GM23338 (cell line): ENCODE data around the gene TFAP2B. TPM values are rescaled to one million over a fixed set of nuclear protein-coding genes. Genes with fewer than 3 reads are reported as not detected.

Source experiments
- ATAC-seq: fragments of 200-7000 bp; cut with Tn5 transposase; 3 replicates; pipeline ENCODE4 v1.9.1; 2020
- DNase-seq: peaks from one replicate; pipeline ENCODE4 v3.0.0-alpha.2; 2015; ENCODE audit warnings: low spot score
- H2AFZ ChIP-seq: fragments of 200-600 bp; sonication (generic); 2 replicates; pipeline ENCODE4 v1.8.0; 2016; ENCODE audit warnings: antibody characterized with exemption, mild to moderate bottlenecking, moderate library complexity
- H3F3A ChIP-seq: fragments of 200-600 bp; sonication (generic); replicated peaks from 2 replicates; pipeline ENCODE4 v1.8.0; 2017; ENCODE audit warnings: antibody characterized with exemption, mixed run types, low read depth
- H3K27ac ChIP-seq: fragments of 200-600 bp; sonication (generic); 2 replicates; pipeline ENCODE4 v1.6.1; 2016; ENCODE audit warnings: low read depth
- H3K27me3 ChIP-seq: fragments of 200-600 bp; sonication (generic); 2 replicates; pipeline ENCODE4 v1.8.0; 2016; ENCODE audit warnings: mild to moderate bottlenecking, mixed run types, moderate library complexity; ENCODE audit not compliant: insufficient read depth
- H3K36me3 ChIP-seq: fragments of 200-600 bp; sonication (generic); 2 replicates; pipeline ENCODE4 v1.8.0; 2016; ENCODE audit warnings: mild to moderate bottlenecking; ENCODE audit not compliant: insufficient read depth
- H3K4me1 ChIP-seq: fragments of 200-600 bp; sonication (generic); 2 replicates; pipeline ENCODE4 v1.8.0; 2016; ENCODE audit warnings: mild to moderate bottlenecking, moderate library complexity; ENCODE audit not compliant: insufficient read depth
- H3K4me2 ChIP-seq: fragments of 200-600 bp; sonication (generic); 2 replicates; pipeline ENCODE4 v1.7.1; 2017; ENCODE audit warnings: mixed run types
- H3K4me3 ChIP-seq: fragments of 200-600 bp; sonication (generic); 2 replicates; pipeline ENCODE4 v1.6.1; 2016; ENCODE audit warnings: mixed run types
- H3K79me2 ChIP-seq: fragments of 200-600 bp; sonication (generic); replicated peaks from 2 replicates; pipeline ENCODE4 v1.8.0; 2017; ENCODE audit warnings: mild to moderate bottlenecking; ENCODE audit not compliant: insufficient read depth
- H3K9me2 ChIP-seq: fragments of 200-600 bp; sonication (generic); 2 replicates; pipeline ENCODE4 v1.8.0; 2017; ENCODE audit not compliant: insufficient read depth
- H4K20me1 ChIP-seq: fragments of 200-600 bp; sonication (generic); replicated peaks from 2 replicates; pipeline ENCODE4 v1.8.0; 2017; ENCODE audit warnings: mild to moderate bottlenecking; ENCODE audit not compliant: insufficient read depth
- H3K27ac Mint-ChIP-seq: 2 replicates; pipeline ENCODE4 v1.8.0; 2020; ENCODE audit warnings: inconsistent platforms, mild to moderate bottlenecking, moderate library complexity, mixed read lengths
- H3K27me3 Mint-ChIP-seq: 3 replicates; pipeline ENCODE4 v1.8.0; 2022; ENCODE audit warnings: low read depth, mild to moderate bottlenecking, moderate library complexity, mixed read lengths, inconsistent platforms; ENCODE audit not compliant: insufficient read depth, poor library complexity
- H3K36me3 Mint-ChIP-seq: 3 replicates; pipeline ENCODE4 v1.8.0; 2021; ENCODE audit warnings: low read depth, mild to moderate bottlenecking, inconsistent platforms, moderate library complexity, mixed read lengths
- H3K4me1 Mint-ChIP-seq: 3 replicates; pipeline ENCODE4 v1.8.0; 2020; ENCODE audit warnings: mild to moderate bottlenecking, inconsistent platforms, mixed read lengths
- H3K4me3 Mint-ChIP-seq: 3 replicates; pipeline ENCODE4 v1.8.0; 2021; ENCODE audit warnings: moderate library complexity, mild to moderate bottlenecking, inconsistent platforms, mixed read lengths
- H3K9me3 Mint-ChIP-seq: 3 replicates; pipeline ENCODE4 v1.8.0; 2020; ENCODE audit warnings: moderate library complexity, mild to moderate bottlenecking, inconsistent platforms, mixed read lengths
- EZH2 ChIP-seq: fragments of 200-600 bp; sonication (generic); IDR thresholded peaks from one replicate; pipeline ENCODE4 v1.8.0; 2017; ENCODE audit warnings: antibody characterized with exemption, mild to moderate bottlenecking, low read depth; ENCODE audit not compliant: unreplicated experiment
- JUNB ChIP-seq: IDR thresholded peaks from one replicate; pipeline ENCODE4 v1.6.1; 2016; ENCODE audit warnings: antibody characterized with exemption; ENCODE audit not compliant: unreplicated experiment
- NANOG ChIP-seq: IDR thresholded peaks from 2 replicates; pipeline ENCODE4 v1.6.1; 2016; ENCODE audit warnings: antibody characterized with exemption, borderline replicate concordance
- polyA plus RNA-seq: library from polyadenylated mRNA; unstranded; fragments of >200 nt; fragmentation: Nextera tagmentation; extraction: Ambion mirVana; gene quantifications from 2 replicates; pipeline ENCODE4 v1.2.1, GENCODE V29; 2016
- total RNA-seq: library from RNA; depleted of rRNA; stranded (reverse); fragments of >200 nt; shearing (Covaris generic); gene quantifications from 2 replicates; pipeline ENCODE4 v1.2.3, GENCODE V29; 2014
- TF ChIP-seq, protein P1 (sequence below), 2 experiments: fragments of 200-600 bp in 1 of 2; sonication (generic) in 1 of 2; conservative IDR thresholded peaks; 2 replicates each; pipeline versions ENCODE4 v1.5.1 to v1.6.1; 2016 to 2017; ENCODE audit warnings: antibody characterized with exemption in 2 of 2, low read depth in 2 of 2, mild to moderate bottlenecking in 2 of 2, moderate library complexity in 1 of 2
- TF ChIP-seq, protein P2 (sequence below): IDR thresholded peaks from 2 replicates; pipeline ENCODE4 v1.6.1; 2016; ENCODE audit warnings: antibody characterized with exemption
- TF ChIP-seq, protein P3 (sequence below): IDR thresholded peaks from one replicate; pipeline ENCODE4 v1.6.1; 2018; ENCODE audit warnings: antibody characterized with exemption; ENCODE audit not compliant: unreplicated experiment

Gene TFAP2B
- total and polyA plus RNA-seq, 2 experiments from 2014 or later: not detected

- TF ChIP-seq, protein P1, sequence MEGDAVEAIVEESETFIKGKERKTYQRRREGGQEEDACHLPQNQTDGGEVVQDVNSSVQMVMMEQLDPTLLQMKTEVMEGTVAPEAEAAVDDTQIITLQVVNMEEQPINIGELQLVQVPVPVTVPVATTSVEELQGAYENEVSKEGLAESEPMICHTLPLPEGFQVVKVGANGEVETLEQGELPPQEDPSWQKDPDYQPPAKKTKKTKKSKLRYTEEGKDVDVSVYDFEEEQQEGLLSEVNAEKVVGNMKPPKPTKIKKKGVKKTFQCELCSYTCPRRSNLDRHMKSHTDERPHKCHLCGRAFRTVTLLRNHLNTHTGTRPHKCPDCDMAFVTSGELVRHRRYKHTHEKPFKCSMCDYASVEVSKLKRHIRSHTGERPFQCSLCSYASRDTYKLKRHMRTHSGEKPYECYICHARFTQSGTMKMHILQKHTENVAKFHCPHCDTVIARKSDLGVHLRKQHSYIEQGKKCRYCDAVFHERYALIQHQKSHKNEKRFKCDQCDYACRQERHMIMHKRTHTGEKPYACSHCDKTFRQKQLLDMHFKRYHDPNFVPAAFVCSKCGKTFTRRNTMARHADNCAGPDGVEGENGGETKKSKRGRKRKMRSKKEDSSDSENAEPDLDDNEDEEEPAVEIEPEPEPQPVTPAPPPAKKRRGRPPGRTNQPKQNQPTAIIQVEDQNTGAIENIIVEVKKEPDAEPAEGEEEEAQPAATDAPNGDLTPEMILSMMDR (conservative IDR thresholded peaks at IDR 0.05; ENCODE audit: low read depth in 2 of 2): no peak
- TF ChIP-seq, protein P2, sequence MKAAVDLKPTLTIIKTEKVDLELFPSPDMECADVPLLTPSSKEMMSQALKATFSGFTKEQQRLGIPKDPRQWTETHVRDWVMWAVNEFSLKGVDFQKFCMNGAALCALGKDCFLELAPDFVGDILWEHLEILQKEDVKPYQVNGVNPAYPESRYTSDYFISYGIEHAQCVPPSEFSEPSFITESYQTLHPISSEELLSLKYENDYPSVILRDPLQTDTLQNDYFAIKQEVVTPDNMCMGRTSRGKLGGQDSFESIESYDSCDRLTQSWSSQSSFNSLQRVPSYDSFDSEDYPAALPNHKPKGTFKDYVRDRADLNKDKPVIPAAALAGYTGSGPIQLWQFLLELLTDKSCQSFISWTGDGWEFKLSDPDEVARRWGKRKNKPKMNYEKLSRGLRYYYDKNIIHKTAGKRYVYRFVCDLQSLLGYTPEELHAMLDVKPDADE: no peak
These were observed 25.9 kb upstream of the TFAP2B start (continued) for GRCh38 chr6:50792771-50793170.

GRCh38 chr6:50795574-50795973, 23.1 kb upstream of the TFAP2B start:
- Histone ChIP-seq H3K4me2 (no peak overlapping the region), H3K27ac (no peak overlapping the region), H3K79me2 (no peaks in the 10 kb centered on the region), H3K4me1 (no peaks in the 10 kb centered on the region), H3K4me3 (no peak overlapping the region), H3K36me3 (no peaks in the 10 kb centered on the region), H4K20me1 (no peaks in the 10 kb centered on the region), H3F3A (no peaks in the 10 kb centered on the region), H2AFZ (no peak overlapping the region), H3K27me3 (no peaks in the 10 kb centered on the region), H3K9me2 (no peaks in the 10 kb centered on the region)
- Mint-ChIP-seq H3K4me3 (no peak overlapping the region), H3K4me1 (no peaks in the 10 kb centered on the region), H3K27me3 (no peaks in the 10 kb centered on the region), H3K36me3 (no peaks in the 10 kb centered on the region), H3K27ac (no peak overlapping the region), H3K9me3 (no peaks in the 10 kb centered on the region)
- ATAC-seq (no peak), DNase-seq (no peak)
- TF ChIP-seq, protein P3, sequence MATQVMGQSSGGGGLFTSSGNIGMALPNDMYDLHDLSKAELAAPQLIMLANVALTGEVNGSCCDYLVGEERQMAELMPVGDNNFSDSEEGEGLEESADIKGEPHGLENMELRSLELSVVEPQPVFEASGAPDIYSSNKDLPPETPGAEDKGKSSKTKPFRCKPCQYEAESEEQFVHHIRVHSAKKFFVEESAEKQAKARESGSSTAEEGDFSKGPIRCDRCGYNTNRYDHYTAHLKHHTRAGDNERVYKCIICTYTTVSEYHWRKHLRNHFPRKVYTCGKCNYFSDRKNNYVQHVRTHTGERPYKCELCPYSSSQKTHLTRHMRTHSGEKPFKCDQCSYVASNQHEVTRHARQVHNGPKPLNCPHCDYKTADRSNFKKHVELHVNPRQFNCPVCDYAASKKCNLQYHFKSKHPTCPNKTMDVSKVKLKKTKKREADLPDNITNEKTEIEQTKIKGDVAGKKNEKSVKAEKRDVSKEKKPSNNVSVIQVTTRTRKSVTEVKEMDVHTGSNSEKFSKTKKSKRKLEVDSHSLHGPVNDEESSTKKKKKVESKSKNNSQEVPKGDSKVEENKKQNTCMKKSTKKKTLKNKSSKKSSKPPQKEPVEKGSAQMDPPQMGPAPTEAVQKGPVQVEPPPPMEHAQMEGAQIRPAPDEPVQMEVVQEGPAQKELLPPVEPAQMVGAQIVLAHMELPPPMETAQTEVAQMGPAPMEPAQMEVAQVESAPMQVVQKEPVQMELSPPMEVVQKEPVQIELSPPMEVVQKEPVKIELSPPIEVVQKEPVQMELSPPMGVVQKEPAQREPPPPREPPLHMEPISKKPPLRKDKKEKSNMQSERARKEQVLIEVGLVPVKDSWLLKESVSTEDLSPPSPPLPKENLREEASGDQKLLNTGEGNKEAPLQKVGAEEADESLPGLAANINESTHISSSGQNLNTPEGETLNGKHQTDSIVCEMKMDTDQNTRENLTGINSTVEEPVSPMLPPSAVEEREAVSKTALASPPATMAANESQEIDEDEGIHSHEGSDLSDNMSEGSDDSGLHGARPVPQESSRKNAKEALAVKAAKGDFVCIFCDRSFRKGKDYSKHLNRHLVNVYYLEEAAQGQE: no peak

DNA sequence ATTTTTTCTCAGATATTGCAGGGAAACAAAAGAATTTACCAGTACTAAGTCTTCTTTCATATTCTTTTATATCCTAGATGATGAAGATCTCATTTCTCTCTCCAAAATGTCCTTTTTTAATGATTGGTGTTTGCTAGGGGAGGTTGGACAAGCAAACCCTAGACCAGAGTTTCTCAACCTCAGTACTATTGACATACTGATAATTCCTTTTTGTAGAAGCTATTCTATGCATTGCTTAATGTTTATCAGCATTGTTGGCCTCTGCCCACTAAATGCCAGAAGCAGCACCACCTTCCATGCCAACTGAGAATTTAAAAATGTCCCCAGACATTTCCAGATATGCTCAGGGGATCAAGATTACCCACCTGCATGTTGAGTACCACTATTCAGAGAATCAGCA, 14.4 kb upstream of the TFAP2B start:
- Histone ChIP-seq H3K4me2 (no peak overlapping the region), H3K36me3 (no peaks in the 10 kb centered on the region), H3K79me2 (no peaks in the 10 kb centered on the region), H3K27ac (no peak overlapping the region), H2AFZ (no peak overlapping the region), H3F3A (no peaks in the 10 kb centered on the region), H4K20me1 (no peaks in the 10 kb centered on the region), H3K27me3 (no peaks in the 10 kb centered on the region), H3K9me2 (no peaks in the 10 kb centered on the region), H3K4me1 (no peaks in the 10 kb centered on the region), H3K4me3 (no peak overlapping the region)
- Mint-ChIP-seq H3K36me3 (no peaks in the 10 kb centered on the region), H3K9me3 (no peaks in the 10 kb centered on the region), H3K27me3 (no peaks in the 10 kb centered on the region), H3K4me1 (no peaks in the 10 kb centered on the region), H3K27ac (no peak overlapping the region), H3K4me3 (no peak overlapping the region)
- ATAC-seq (no peak), DNase-seq (no peak)
- TF ChIP-seq EZH2 (no peak), NANOG (no peak), JUNB (no peak)
- TF ChIP-seq, protein P2: no peak
